ENCODE results near the gene MTHFSD.

MTHFSD gene

DNA sequence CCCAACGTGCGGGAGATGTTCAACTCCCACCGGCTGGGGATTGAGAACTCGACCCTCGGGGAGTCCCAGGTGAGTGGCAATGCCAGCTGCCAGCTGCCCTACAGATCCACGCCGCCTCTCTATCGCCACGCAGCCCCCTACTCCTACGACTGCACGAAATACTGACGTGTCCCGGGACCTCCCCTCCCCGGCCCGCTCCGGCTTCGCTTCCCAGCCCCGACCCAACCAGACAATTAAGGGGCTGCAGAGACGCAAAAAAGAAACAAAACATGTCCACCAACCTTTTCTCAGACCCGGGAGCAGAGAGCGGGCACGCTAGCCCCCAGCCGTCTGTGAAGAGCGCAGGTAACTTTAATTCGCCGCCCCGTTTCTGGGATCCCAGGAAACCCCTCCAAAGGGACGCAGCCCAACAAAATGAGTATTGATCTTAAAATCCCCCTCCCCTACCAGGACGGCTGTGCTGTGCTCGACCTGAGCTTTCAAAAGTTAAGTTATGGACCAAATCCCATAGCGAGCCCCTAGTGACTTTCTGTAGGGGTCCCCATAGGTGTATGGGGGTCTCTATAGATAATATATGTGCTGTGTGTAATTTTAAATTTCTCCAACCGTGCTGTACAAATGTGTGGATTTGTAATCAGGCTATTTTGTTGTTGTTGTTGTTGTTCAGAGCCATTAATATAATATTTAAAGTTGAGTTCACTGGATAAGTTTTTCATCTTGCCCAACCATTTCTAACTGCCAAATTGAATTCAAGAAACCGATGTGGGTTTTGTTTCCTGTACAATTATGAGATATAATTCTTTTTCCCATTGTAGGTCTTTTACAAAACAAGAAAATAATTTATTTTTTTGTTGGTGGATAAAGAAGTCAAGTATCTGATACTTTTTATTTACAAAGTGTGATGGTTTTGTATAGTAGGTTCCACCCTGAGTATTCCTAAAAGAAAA is 13.9 kb upstream of the MTHFSD start:
- DNase-seq = no peak

GRCh38 chr16:86567701-86568581 is 12.9 kb upstream of the MTHFSD start:
- DNase-seq = no peak

GRCh38 chr16:86566966-86567700 is 12.1 kb upstream of the MTHFSD start:
- no peak for DNase-seq

- DNase-seq = no peak
Observed at GRCh38 chr16:86566601-86566965, 11.5 kb upstream of the MTHFSD start, which contains the start of gene FOXC2. TSS of gene FOXC2 (plus strand) at chr16:86566829. CDS start at chr16:86567336, 507 bp downstream.

DNA sequence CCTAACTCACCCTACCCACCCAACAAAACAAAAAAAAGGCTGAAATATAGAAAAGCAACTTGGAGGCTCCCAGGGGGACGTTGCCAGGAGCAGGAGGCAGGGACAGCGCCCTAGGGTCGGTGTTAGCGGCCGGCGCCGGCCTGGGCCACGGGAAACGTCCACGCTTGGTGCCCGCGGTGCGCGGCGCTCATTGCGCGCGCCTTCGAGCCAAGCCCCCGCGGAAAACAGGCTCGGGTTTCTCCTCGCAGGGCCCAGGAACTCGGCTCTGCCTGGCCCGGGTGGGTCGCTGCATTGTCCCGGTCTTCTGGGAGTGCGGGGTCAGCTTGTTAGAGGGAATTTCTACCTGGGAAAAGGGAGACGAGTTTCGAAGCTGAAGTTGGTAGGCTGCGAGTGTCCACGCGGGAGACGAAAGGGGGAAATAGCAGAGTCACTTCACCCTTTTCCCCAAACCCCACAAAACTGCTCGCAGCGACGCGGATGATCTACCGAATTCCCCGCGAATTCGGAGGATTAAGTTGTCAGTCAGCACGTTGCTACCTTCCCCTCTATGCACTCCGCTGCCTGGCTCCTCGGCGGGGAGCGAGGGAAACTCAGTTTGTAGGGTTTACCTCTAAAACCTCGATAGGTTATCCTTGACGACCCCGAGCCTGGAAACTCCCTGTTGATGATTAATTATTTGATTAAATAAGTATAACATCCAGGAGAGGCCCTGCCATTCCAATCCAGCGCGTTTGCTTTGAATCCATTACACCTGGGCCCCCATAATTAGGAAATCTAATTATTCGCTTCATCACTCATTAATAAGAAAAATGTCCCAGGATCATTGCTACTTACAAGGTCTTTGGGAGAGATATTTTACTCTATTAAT is 10.8 kb upstream of the MTHFSD start:
- DNase-seq = no peak

DNA sequence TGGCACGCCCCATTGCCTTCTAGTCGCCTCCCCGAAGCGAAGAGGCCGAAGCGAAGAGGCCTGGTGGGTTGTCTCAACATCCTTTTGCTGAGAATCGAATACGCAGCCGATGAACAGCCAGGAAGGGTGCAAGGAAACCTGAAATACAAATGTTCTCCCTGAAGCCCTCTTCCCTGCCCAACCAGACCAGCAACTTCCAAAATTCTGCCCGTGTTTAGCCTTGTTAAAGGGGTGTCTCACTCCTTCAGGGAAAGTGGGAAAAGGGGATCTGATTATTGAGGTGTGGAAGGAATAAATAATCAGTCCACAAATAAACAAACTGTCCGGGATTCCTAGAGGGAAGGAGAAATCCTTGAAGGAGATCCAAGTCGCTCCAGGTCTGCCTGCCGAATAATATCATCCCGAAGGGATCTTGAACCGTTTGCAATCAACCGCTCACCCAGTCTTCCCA is 10.2 kb upstream of the MTHFSD start:
- DNase-seq = no peak

- DNase-seq = peak; percentile 22
Observed at GRCh38 chr16:86563469-86564345, 8.7 kb upstream of the MTHFSD start.

GRCh38 chr16:86562356-86562755 is 7.3 kb upstream of the MTHFSD start:
- DNase-seq = no peak

GRCh38 chr16:86559802-86560305 is 4.8 kb upstream of the MTHFSD start:
- DNase-seq = no peak

GRCh38 chr16:86558355-86559193 is 3.5 kb upstream of the MTHFSD start:
- DNase-seq = no peak

GRCh38 chr16:86557587-86557986 is 2.6 kb upstream of the MTHFSD start:
- DNase-seq = no peak

DNA sequence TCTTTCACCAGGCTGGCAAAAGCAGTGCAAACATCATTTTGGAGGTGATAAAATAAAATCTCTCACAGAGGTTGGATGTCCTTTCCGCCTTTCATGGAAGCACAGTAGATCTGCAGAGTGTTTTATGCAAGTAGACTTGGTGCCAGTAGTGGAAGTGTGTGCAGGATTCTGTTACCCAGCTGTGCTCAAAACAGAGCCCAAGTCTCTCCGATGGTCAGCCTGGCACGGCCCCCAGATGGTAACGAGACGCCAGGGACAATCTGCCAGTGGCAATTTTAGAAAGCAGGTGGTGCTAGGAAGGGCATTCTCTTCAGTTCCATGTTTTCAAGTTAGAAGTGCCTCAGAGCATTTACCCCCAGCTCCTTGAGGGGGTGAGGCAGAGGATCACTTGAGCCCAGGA is 1.5 kb upstream of the MTHFSD start:
- no peak for DNase-seq

- no peak for DNase-seq
Observed at GRCh38 chr16:86555704-86556075, 655 bp upstream of the MTHFSD start.

DNA sequence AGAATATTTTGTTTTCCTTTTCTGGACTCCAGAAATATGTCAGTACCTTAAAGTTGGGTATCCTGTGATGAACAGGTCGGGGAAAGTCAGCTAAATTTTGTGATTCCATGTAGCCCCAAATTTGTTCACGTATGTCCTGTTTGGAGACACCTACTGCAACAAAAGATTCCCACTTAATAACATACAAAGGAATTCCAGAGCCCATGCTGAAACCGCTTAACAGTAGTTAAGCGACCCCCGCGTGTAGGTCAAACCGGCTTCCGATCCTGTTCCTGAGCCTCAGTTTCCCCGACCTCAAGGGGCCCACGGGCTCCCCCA is 477 bp downstream of the MTHFSD start:
- DNase-seq = no peak

DNA sequence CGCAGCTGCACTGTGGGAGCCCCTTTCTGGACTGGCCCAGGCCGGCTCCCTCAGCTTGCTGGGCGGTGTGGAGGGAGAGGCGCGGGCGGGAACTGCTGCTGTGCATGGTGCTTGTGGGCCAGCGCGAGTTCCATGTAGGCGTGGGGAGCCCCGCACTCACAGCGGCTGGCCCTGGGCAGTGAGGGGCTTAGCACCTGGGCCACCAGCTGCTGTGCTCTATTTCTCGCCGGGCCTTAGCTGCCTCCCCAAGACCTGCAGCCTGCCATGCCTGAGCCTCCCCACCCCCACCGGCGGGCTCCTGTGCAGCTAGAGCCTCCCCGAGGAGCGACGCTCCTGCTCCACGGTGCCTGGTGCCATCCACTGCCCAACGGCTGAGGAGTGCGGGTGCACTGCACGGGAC is 1.7 kb downstream of the MTHFSD start:
- DNase-seq = no peak

GRCh38 chr16:86550281-86550680 is 4.8 kb downstream of the MTHFSD start:
- no peak for DNase-seq

GRCh38 chr16:86549893-86550190 is 5.2 kb downstream of the MTHFSD start:
- DNase-seq = no peak

DNA sequence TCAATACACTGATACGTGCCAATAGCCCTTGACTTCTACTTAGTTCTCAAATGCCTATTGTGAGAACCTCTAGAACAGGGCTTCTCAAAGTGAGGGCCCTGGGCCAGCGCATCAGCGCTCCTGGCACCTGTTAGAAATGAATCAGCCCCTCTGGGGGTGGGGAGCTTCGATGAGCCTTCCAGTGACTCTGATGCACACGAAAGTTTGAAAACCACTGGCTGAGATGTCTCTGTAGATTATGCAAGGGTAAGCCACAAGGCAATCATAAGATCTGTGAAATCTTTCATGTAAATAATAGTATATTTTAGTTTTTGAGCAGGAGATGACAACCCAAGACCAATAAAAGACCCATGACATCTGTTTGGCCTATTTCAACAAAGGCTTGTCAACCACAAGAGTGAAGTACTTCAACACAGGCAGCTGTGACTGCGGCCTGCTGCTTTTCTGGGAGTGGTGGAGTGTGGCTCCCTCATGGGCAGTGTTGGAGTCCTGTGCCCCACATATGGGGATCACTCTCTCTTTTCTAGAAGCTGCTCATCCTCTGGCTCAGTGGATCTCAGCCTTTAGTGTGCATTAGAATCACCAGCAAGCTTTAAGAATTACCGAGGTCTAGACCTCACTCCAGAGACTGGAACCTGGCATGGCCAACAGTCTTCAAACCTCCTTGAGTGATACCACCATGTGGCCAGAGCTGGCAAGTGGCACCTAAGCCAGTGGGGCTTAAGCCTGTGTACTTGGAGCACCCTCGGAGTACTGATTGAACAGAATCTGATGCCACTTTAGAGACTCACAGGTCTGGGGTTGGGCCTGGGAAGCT is 5.8 kb downstream of the MTHFSD start:
- no peak for DNase-seq

GRCh38 chr16:86547286-86547685 is 7.7 kb downstream of the MTHFSD start:
- DNase-seq = no peak

Data from NCI-H526 treated with DMSO at 0.1 percent for 48 hours (cell line).